GM21381 (cell line): ENCODE results near the gene CD46.
"Not testable (repeated sequence)": the region's sequence is repeated elsewhere in the genome, so short reads cannot be mapped to it uniquely, and the experiment has no call there.

Experiments
- ATAC-seq: cut with Tn5 transposase; IDR thresholded peaks from one replicate; pipeline ENCODE4 v1.9.1; 2021; ENCODE audit warnings: mild to moderate bottlenecking, moderate library complexity; ENCODE audit not compliant: unreplicated experiment

Gene CD46

GRCh38 chr1:207750631-207751305 lies 1.1 kb upstream of the CD46 start:
- ATAC-seq: no peak

- peak; percentile 0 for ATAC-seq
Measured at GRCh38 chr1:207751463-207751789, 428 bp upstream of the CD46 start.

- ATAC-seq: peak; percentile 26
Measured at GRCh38 chr1:207752456-207752998, 673 bp downstream of the CD46 start.

- no peak for ATAC-seq
Measured at GRCh38 chr1:207753611-207754010, 1.8 kb downstream of the CD46 start.

- no peak for ATAC-seq
Measured at GRCh38 chr1:207754011-207754410, 2.2 kb downstream of the CD46 start.

- ATAC-seq: no peak
Measured at GRCh38 chr1:207754974-207755700, 3.3 kb downstream of the CD46 start.

- ATAC-seq: no peak
Measured at GRCh38 chr1:207755846-207756693, 4.2 kb downstream of the CD46 start.

- ATAC-seq: no peak
Measured at GRCh38 chr1:207762622-207763021, 10.8 kb downstream of the CD46 start.

GRCh38 chr1:207763091-207763490 lies 11.2 kb downstream of the CD46 start:
- no peak for ATAC-seq

GRCh38 chr1:207763972-207764371 lies 12.1 kb downstream of the CD46 start:
- ATAC-seq: no peak

- ATAC-seq: no peak
Measured at GRCh38 chr1:207766569-207766968, 14.7 kb downstream of the CD46 start.

GRCh38 chr1:207770514-207770913 lies 18.7 kb downstream of the CD46 start:
- not testable (repeated sequence) for ATAC-seq

GRCh38 chr1:207776045-207776444 lies 24.2 kb downstream of the CD46 start:
- not testable (repeated sequence) for ATAC-seq

- ATAC-seq: not testable (repeated sequence)
Measured at GRCh38 chr1:207777412-207777811, 25.6 kb downstream of the CD46 start.

- no peak for ATAC-seq
Measured at GRCh38 chr1:207779008-207779407, 27.2 kb downstream of the CD46 start.

- no peak for ATAC-seq
Measured at GRCh38 chr1:207781312-207781711, 29.5 kb downstream of the CD46 start.

GRCh38 chr1:207787776-207788175 lies 35.9 kb downstream of the CD46 start:
- ATAC-seq: no peak

- no peak for ATAC-seq
Measured at GRCh38 chr1:207789386-207789785, 37.5 kb downstream of the CD46 start.

- no peak for ATAC-seq
Measured at GRCh38 chr1:207789792-207790787, 38.2 kb downstream of the CD46 start.

GRCh38 chr1:207791290-207791689 lies 39.4 kb downstream of the CD46 start:
- no peak for ATAC-seq
